C4-2B (cell line): Measurements from ENCODE around the gene C1QTNF9B.

ENCODE experiments used
- H3K27ac ChIP-seq: fragments of 450-650 bp; 2 replicates; pipeline ENCODE4 v1.5.1; 2017
- CTCF ChIP-seq: fragments of 450-650 bp; conservative IDR thresholded peaks from 2 replicates; pipeline ENCODE4 v1.5.1; 2017; ENCODE audit warnings: mild to moderate bottlenecking
- ZFX ChIP-seq: fragments of 450-650 bp; IDR thresholded peaks from 2 replicates; pipeline ENCODE4 v1.6.1; 2017

C1QTNF9B gene

GRCh38 chr13:23844132-23844531, 53.2 kb downstream of the C1QTNF9B start:
- no peak overlapping the region for H3K27ac ChIP-seq

GRCh38 chr13:23843436-23843835, 53.9 kb downstream of the C1QTNF9B start:
- TF ChIP-seq ZFX (no peak), CTCF (no peak)
- peak overlapping the region; percentile 12; the same call in 1 of the 2 replicates for H3K27ac ChIP-seq

More at GRCh38 chr13:23844132-23844531, 53.2 kb downstream of the C1QTNF9B start:
- TF ChIP-seq CTCF (no peak), ZFX (no peak)

- TF ChIP-seq ZFX (no peak), CTCF (no peak)
- H3K27ac ChIP-seq = peak overlapping the region; percentile 21; the same call in 1 of the 2 replicates
Measured at GRCh38 chr13:23842406-23842805, 54.9 kb downstream of the C1QTNF9B start.
